Parathyroid adenoma (tissue), 2 donors: Measurements from ENCODE around the gene AMN1.

ENCODE experiments used
- H2AFZ ChIP-seq: fragments of 300-600 bp; sonication (generic); one replicate; pipeline ENCODE4 v1.7.0; 2017; ENCODE audit warnings: antibody characterized with exemption, mild to moderate bottlenecking
- H3K27ac ChIP-seq: fragments of 300-600 bp; sonication (generic); one replicate; pipeline ENCODE4 v1.7.0; 2017
- H3K27me3 ChIP-seq: fragments of 300-600 bp; sonication (generic); one replicate; pipeline ENCODE4 v1.7.0; 2017; ENCODE audit warnings: low read length; ENCODE audit not compliant: control insufficient read depth, insufficient read depth
- H3K36me3 ChIP-seq: fragments of 300-600 bp; sonication (generic); one replicate; pipeline ENCODE4 v1.7.0; 2017; ENCODE audit warnings: low read length; ENCODE audit not compliant: control insufficient read depth, insufficient read depth
- H3K4me1 ChIP-seq: fragments of 300-600 bp; sonication (generic); one replicate; pipeline ENCODE4 v1.7.0; 2017; ENCODE audit warnings: control low read depth
- H3K4me2 ChIP-seq: fragments of 300-600 bp; sonication (generic); one replicate; pipeline ENCODE4 v1.7.0; 2017; ENCODE audit warnings: low read length
- H3K4me3 ChIP-seq: fragments of 300-600 bp; sonication (generic); one replicate; pipeline ENCODE4 v1.7.0; 2017; ENCODE audit warnings: low read depth, low read length
- H3K79me2 ChIP-seq: fragments of 300-600 bp; sonication (generic); one replicate; pipeline ENCODE4 v1.7.0; 2017; ENCODE audit warnings: control low read depth
- H3K9ac ChIP-seq: fragments of 300-600 bp; sonication (generic); one replicate; pipeline ENCODE4 v1.7.0; 2017; ENCODE audit warnings: mild to moderate bottlenecking
- H3K9me3 ChIP-seq: fragments of 300-600 bp; sonication (generic); one replicate; pipeline ENCODE4 v1.7.0; 2017; ENCODE audit warnings: low read length; ENCODE audit not compliant: control insufficient read depth
- TF ChIP-seq, protein P1 (sequence below): fragments of 300-600 bp; sonication (generic); IDR thresholded peaks from one replicate; pipeline ENCODE4 v1.7.0; 2017; ENCODE audit warnings: antibody characterized with exemption, mild to moderate bottlenecking
- donor health status: primary hyperparathyroidism.

Gene AMN1

DNA sequence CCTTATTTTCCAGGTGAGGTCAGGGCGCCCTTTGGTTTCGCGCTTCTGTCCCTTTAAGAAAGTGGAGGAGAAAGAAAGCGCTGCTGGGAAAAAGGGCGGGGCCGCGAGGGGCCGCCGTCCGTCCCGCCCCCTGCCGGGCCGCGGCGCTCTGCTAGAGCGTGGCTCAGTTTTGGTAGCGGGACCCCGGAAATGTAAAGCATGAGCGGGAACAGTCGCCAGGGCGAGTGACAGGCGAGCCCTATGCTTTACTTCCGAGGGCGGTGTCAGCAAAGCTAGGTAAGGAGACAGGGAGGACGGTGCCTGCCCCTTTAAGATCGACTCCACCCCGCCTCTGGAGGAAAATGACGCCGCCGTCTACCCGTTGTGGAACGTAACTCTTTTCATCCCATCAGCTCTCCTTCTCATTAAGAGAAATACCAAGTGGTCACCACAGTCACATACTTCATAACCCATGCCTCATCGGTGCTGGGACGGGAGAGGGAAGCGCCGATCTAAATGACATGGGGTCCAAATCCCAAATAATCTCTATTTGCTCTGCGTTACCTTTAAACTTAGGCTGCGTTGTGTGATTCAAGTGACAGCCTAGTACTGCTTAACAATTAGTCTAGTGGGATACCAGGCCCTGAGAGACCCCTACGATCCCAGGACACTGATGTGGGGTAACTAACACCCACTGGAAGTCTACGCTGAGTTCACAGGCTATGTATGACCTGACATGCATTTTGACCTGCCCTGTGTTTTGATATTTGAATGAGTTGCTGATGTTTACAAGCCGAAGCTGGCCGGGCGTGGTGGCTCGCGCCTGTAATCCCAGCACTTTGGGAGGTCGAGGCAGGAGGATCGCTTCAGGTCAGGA, 69.5 kb downstream of the AMN1 start, which contains the start of gene ETFBKMT:
Gene ETFBKMT (plus strand): TSS at position 602 of the 856 bp plus-strand sequence. CDS start 2,266 bp downstream, outside the sequence.
- Histone ChIP-seq H3K4me3 (peak within 1 kb of the TSS; percentile 88), H3K9me3 (no peaks in the 10 kb centered on the region), H3K4me2 (peak within 1 kb of the TSS; percentile 75), H3K79me2 (no peaks in the 10 kb centered on the region), H2AFZ (peak within 1 kb of the TSS; percentile 92), H3K4me1 (no peaks in the 10 kb centered on the region), H3K9ac (peak within 1 kb of the TSS; percentile 79), H3K27ac (peak within 1 kb of the TSS; percentile 93), H3K27me3 (no peaks in the 10 kb centered on the region), H3K36me3 (no peaks in the 10 kb centered on the region)
- TF ChIP-seq, protein P1, sequence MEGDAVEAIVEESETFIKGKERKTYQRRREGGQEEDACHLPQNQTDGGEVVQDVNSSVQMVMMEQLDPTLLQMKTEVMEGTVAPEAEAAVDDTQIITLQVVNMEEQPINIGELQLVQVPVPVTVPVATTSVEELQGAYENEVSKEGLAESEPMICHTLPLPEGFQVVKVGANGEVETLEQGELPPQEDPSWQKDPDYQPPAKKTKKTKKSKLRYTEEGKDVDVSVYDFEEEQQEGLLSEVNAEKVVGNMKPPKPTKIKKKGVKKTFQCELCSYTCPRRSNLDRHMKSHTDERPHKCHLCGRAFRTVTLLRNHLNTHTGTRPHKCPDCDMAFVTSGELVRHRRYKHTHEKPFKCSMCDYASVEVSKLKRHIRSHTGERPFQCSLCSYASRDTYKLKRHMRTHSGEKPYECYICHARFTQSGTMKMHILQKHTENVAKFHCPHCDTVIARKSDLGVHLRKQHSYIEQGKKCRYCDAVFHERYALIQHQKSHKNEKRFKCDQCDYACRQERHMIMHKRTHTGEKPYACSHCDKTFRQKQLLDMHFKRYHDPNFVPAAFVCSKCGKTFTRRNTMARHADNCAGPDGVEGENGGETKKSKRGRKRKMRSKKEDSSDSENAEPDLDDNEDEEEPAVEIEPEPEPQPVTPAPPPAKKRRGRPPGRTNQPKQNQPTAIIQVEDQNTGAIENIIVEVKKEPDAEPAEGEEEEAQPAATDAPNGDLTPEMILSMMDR = peak; percentile 76

DNA sequence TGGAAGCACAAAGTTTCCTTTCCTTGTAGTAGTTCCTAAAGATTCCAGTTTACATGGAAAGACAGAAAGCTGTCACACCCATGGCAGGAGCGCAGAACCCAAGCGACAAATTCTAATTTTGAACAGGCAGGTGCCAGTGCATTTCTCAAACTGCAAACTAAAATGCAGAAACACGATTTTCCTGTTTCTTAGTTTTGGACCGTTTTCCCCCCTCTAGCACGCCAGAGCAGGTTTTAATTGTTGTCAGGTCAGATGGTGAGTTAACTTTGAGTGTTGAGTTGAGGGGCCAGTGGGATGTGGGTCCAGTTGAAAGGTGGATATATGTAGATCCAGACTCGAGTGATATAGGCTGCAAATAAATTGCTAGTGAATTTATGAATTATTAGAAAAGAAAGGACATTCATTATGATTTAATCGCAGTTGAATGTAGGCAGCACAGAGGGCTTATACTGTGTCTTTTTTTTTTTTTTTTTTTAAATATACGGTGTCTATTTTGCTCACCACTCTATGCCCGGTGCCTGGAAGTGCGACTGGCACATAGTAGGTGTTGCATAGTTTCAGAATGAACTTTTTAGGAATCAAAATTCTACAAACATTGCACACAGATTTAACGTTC, 70.2 kb downstream of the AMN1 start:
- Histone ChIP-seq H3K27me3 (no peaks in the 10 kb centered on the region), H3K9ac (peak overlapping the region; percentile 79), H3K9me3 (no peaks in the 10 kb centered on the region), H3K27ac (peak overlapping the region; percentile 93), H3K79me2 (no peaks in the 10 kb centered on the region), H3K4me1 (no peaks in the 10 kb centered on the region), H2AFZ (peak overlapping the region; percentile 92), H3K36me3 (no peaks in the 10 kb centered on the region), H3K4me3 (peak overlapping the region; percentile 88), H3K4me2 (peak overlapping the region; percentile 75)
- TF ChIP-seq, protein P1 = no peak

DNA sequence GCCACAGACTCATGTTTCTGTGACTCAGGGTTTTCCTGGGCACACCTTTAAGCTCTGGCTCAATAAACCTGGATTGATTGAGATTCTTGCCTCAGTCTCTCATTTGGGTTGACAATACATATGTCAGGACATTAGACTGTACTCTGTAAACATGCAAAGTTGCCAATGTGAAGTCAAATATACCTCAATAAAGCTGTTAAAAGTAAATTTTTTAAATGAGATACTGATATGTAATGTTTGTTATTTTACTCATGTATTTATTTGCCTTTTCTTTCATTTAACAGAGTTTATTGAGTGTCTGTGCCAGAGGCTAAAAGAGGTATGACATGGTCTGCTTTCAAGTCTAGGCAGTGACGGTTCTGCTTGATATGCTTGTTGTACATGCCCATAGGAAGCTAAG, 73.0 kb downstream of the AMN1 start:
- Histone ChIP-seq H3K4me2 (no peak overlapping the region), H3K27me3 (no peaks in the 10 kb centered on the region), H3K79me2 (no peaks in the 10 kb centered on the region), H3K4me1 (no peaks in the 10 kb centered on the region), H3K36me3 (no peaks in the 10 kb centered on the region), H3K9ac (no peak overlapping the region), H3K27ac (no peak overlapping the region), H3K4me3 (no peak overlapping the region), H2AFZ (no peak overlapping the region), H3K9me3 (no peaks in the 10 kb centered on the region)
- TF ChIP-seq, protein P1 = no peak

DNA sequence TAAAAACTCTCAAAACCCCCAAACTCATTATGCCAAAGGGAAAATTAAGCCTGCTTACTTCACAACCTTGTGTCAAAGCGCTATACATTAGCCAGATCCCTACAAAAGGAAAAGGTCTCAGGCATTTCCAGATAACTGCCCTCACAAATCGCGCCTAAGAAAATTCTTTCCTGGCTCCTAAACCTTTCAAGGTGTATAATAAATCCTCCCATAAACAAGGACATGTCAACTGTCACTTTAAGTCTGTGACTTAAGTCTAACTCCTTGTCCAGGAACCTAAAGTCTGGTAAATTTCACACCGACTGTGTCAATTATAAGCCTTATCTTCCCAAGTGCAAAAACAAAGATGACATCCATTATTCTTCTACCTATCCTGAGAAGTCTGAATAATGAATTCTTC, 73.6 kb downstream of the AMN1 start:
- TF ChIP-seq, protein P1 = no peak

More for the DNA sequence above, 73.6 kb downstream of the AMN1 start:
- H3K9ac ChIP-seq = no peak overlapping the region
- no peaks in the 10 kb centered on the region for H3K36me3 ChIP-seq
- H3K27me3 ChIP-seq = no peaks in the 10 kb centered on the region
- no peaks in the 10 kb centered on the region for H3K9me3 ChIP-seq
- no peak overlapping the region for H2AFZ ChIP-seq
- H3K27ac ChIP-seq = no peak overlapping the region
- H3K4me3 ChIP-seq = no peak overlapping the region
- no peak overlapping the region for H3K4me2 ChIP-seq
- H3K79me2 ChIP-seq = no peaks in the 10 kb centered on the region
- H3K4me1 ChIP-seq = no peaks in the 10 kb centered on the region
